Measurements from ENCODE around the gene NDE1.

The NDE1 gene

GRCh38 chr16:15621889-15622288 is 28.2 kb upstream of the NDE1 start:
- no peak for TF ChIP-seq CTCF (IDR thresholded peaks at IDR 0.05)
- Histone ChIP-seq H3K27ac (no peak overlapping the region), H3K4me3 (no peak overlapping the region)
- no peak for DNase-seq (ENCODE audit: low spot score)

GRCh38 chr16:15631730-15632409 is 18.2 kb upstream of the NDE1 start:
- DNase-seq (ENCODE audit: low spot score): no peak
- H3K4me3 ChIP-seq: no peak overlapping the region
- no peak overlapping the region for H3K27ac ChIP-seq
- no peak for TF ChIP-seq CTCF (IDR thresholded peaks at IDR 0.05)

DNA sequence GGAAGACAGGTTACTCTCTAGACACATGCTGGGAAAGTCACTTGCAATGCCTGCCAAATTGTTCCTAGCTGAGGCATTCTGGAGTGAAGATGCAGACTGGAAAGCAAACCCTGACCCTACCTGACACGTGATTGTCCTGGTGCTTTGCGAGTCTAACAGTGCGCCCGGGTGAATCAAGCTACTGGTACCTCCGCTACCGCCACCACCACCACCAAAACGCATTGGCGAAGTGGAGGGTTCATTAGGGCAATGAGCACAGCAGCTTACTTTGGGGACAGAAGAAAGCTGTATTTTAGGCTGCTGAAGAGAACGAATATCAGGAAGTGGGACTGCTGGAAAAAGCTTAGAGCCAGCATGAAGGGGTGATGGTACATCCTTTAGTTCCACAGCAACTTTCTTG is 14.1 kb upstream of the NDE1 start:
- no peak overlapping the region for H3K4me3 ChIP-seq
- TF ChIP-seq CTCF (IDR thresholded peaks at IDR 0.05): no peak
- DNase-seq (ENCODE audit: low spot score): no peak
- H3K27ac ChIP-seq: no peak overlapping the region

DNA sequence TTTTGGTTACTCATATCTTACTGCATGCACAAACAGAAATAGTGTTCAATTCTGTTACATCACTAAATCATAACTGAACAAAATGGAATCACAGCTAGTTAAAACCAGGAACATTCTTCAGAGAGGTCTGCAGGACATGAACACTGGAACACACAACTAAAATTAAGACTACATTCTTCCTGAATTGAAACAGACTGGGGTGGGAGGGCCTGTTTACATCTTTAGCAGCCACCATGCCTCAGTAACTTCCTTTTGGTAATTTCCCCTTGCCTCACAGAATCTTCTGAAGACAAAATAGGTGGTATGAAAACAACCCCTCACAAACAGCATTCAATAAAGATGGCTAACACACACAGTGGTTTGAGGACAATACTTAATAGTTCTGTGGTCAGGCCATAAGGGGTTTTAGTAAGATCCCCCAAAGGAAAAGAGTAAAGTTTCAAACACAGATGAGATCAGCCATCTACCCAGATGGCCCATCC is 13.6 kb upstream of the NDE1 start:
- no peak overlapping the region for H3K4me3 ChIP-seq
- TF ChIP-seq CTCF (IDR thresholded peaks at IDR 0.05): no peak
- no peak for DNase-seq (ENCODE audit: low spot score)
- no peak overlapping the region for H3K27ac ChIP-seq

DNA sequence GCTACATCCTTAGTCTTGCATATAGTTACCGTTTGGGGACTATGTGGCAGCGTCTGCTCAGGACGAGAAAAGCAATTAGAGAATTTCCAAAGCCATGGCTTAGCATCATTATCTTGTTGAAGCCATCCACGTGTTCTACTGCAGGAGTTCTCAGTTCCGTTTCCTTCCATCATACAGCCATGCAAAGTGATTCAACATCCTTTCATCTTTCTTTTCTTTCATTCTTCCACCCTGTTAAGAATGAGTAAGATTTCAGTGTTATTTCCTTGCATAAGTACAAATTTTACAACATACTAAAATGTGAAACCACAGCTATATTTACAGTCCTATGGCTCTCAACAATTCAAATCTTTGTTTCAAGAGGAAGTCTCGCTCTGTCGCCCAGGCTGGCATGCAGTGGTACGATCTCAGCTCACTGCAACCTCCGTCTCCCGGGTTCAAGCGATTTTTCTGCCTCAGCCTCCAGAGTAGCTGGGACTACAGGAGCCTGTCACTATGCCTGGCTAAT is 10.9 kb upstream of the NDE1 start:
- Histone ChIP-seq H3K4me3 (no peak overlapping the region), H3K27ac (no peak overlapping the region)
- no peak for DNase-seq (ENCODE audit: low spot score)
- no peak for TF ChIP-seq CTCF (IDR thresholded peaks at IDR 0.05)

DNA sequence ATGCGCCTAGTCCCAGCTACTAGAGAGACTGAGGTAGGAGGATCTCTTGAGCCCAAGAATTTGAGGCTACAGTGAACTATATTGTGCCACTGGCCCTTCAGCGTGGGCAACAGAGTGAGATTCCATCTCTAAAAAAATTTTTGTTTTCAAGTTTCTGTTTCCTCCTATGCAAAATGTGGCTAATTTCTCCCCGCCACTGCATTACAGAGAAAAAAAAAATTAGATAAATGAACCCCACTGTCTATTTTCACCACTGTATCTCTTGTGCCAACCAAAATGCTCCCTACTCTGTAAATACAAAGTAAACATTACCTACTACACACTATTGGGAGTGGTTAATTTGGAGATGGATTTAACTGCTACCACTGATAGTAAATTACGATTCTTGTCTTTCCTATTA is 9.1 kb upstream of the NDE1 start:
- DNase-seq (ENCODE audit: low spot score): no peak
- H3K4me3 ChIP-seq: no peak overlapping the region
- no peak overlapping the region for H3K27ac ChIP-seq
- TF ChIP-seq CTCF (IDR thresholded peaks at IDR 0.05): no peak

All from coronary artery (tissue), 2 donors.